IPS DF 4.7 (cell line): Measurements from ENCODE around the gene SPATA9.

Experiments
- DNase-seq: peaks from one replicate; pipeline ENCODE4 v3.0.0-alpha.2; 2013; ENCODE audit warnings: low spot score; ENCODE audit errors: extremely low read depth

SPATA9 gene, protein sequence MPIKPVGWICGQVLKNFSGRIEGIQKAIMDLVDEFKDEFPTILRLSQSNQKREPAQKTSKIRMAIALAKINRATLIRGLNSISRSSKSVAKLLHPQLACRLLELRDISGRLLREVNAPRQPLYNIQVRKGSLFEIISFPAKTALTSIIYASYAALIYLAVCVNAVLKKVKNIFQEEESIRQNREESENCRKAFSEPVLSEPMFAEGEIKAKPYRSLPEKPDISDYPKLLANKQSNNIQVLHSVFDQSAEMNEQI

GRCh38 chr5:95682891-95683290 lies at the start of gene SPATA9:
Gene SPATA9, minus strand, starts transcription at chr5:95682991. Its CDS starts 137 bp downstream, at chr5:95682854.
- no peak for DNase-seq

- no peak for DNase-seq
Observed at GRCh38 chr5:95731571-95732554, 49.1 kb upstream of the SPATA9 start.

DNA sequence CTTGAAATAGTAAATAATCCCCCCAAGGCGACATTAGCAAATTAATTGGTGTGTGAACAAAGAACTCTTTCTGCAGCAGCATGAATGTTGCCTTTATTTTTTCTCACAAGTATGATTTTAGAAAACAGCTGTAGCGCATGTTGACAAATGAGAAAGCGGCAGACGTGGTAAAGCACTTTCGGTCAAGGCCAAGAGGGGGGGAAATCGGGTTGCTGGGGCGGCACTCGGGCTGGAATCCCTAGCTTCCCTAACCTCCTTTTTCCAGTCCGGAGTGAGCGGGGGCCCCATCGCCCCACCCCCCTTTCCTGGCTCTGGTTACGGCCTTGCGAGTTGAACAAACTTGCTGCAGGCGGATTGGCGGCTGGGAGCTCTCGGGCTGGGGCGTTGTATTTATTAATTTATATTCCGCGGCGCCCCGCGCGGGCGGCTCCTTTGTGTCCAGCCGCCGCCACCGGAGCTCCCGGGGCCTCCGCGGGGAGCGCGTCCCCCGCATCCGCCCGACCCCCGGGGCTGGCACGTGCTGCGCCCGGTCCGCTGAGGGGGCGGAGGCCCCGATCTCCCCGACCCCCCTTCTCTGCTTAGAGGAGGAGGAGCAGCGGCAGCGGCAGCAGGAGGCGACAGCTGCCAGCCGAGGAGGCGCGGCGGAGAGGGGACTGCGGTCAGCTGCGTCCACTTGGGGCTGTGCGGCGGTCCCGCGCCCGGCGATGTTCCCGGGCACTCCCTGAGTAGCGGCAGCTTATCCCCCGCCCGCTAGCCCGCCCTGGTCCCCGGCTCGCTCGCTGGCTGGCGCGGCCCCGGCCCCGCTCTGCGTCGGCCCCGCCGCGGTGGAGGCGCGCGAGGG lies 48.2 kb upstream of the SPATA9 start, which contains the start of gene RHOBTB3:
TSS of gene RHOBTB3 (plus strand) at position 607 of the 841 bp plus-strand sequence. CDS start 347 bp downstream, outside the sequence.
- DNase-seq: no peak

DNA sequence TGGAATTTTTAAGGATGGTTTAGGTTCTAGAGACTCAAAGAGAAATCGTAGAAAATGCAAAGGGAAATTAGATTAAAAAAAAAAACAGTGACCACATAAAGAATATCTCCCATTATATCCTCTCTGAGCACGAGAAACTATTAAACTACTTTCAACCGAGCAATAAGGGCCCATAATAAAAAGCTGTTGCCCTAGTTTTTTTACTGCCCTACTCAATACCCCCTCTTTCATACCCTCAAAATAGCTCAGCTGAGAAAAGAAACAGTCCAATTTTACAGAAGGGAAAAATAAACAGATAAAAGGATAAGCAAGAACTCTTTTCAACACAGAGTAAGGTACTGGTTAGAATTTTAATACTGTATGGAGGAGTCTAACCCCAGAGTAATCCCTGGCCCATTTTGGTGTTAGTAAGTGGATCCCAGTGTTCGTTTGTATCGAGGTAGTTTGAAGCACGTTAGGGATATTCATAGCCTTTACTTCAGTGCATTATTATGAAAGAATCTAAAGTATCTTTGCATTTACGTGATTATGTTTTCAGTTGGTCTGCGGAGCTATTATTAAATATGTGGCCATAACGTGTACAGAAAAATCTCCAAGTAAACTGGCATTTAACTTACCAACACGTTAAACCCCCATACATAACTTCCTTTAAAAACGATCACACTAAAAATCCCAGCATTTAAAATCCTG lies 47.4 kb upstream of the SPATA9 start:
- DNase-seq: no peak

DNA sequence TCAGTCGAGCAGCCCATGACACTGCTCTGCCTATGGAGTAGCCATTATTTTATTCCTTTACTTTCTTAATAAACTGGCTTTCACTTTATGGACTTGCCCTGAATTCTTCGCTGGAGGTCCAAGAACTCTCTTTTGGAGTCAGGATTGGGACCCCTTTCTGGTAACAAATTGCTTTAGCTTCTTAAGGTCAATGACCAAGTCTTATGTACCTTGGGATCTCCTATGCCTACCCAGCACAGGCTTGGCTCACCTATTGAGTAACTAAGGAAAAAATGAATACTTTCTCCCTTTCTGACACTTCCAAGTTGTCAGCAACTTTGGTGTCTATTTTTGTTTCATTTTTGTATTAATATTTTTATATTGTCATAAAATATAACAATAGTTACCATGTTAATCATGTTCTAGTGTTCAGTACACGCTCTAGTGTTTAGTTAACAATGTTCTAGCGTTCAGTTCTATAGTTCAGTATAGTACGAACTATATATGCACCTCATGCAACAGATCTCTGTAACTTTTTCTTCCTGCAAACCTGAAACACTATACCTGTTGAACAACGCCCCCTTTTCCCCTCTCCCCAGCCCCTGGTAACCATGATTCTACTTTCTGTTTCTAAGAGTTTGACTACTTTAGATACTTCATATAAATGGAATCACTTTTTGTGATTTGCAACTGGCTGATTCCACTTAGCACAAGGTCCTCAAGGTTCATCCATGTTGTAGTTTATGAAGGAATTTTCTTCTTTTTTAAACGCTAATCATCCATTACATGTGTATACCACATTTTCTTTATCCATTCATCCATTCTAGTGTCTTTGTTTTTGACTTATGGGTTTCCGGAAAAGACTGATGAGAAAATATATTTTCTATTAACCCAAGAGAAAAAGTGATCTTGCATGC lies 46.6 kb upstream of the SPATA9 start:
- DNase-seq: no peak

DNA sequence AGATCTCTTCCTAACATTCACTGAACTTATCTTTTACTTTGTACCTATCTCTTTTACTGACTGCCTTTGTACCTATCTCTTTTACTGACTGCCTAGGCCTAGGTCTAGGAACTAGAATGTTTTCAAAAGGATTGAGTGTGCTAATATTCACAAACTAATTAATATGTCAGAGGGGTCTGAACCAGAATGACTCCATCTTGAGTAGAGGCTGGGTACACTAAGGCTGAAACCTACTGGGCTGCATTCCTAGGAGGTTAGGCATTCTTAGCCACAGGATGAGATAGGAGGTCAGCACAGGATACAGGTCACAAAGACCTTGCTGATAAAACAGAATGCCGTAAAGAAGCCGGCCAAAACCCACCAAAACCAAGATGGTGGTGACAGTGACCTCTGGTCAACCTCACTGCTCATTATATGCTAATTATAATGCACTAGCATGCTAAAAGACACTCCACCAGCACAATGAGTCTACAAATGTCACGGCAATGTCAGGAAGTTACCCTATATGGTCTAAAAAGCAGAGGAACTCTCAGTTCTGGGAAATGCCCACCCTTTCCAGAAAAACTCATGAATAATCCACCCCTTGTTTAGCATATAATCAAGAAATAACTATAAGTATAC lies 45.8 kb upstream of the SPATA9 start:
- no peak for DNase-seq

GRCh38 chr5:95727764-95728191 lies 45.0 kb upstream of the SPATA9 start:
- DNase-seq: no peak

GRCh38 chr5:95726811-95727763 lies 44.3 kb upstream of the SPATA9 start:
- no peak for DNase-seq

- DNase-seq: no peak
Observed at GRCh38 chr5:95725937-95726810, 43.4 kb upstream of the SPATA9 start.

DNA sequence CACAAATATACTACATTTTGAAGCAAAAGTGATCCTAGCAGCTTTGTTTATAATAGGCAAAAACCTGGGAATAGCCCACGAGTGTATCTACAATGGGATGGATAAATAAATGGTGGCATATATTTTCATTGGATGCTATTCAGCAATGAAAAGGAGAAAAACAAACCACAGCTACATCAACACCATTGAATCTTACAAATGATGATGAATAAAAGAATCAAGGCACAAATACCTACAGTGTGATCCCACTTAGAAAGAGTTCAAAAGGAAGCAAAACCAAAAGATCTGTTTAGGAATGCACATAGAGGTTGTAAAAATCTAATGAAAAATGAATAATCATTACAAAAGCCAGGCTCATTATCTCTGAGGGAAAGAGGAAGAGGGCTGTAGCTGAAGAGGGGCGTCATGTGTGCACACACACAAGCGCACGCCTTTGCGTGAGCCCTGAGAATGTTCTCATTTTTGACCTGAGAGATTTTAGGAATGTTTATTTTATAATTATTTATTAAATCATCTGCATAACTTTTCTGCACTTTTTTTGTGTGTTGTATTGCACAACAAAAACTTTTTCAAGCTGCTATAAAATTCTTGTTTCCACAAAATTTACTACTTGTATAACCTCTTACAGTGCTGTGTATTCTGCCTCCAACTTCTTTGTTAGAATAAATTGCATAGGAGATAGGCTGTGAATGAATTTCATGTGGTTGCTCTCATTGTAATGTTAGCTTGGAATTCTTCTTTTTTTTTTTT lies 42.5 kb upstream of the SPATA9 start:
- DNase-seq: no peak

- no peak for DNase-seq
Observed at GRCh38 chr5:95723632-95724369, 41.0 kb upstream of the SPATA9 start.

- no peak for DNase-seq
Observed at GRCh38 chr5:95721582-95722295, 38.9 kb upstream of the SPATA9 start.

GRCh38 chr5:95720094-95720786 lies 37.4 kb upstream of the SPATA9 start:
- no peak for DNase-seq

DNA sequence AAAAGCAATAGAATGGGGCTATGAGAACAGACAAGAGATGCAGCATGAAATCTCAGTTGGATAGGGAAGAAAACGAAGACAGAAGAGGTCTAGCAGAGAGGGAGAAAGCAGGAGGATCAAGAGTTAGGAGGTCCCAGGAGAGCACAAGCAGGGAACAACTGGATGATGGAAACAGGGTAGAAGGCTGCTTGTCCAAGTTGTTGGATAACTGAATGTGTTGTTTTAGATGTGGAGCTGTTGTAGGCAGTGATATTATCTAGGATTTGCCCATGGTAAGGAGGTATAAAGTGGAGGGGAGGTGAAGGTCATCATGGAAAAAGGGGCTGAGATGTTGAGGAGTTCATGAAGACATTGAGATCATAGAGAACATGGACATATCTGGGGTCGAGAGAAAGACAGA lies 35.9 kb upstream of the SPATA9 start:
- no peak for DNase-seq

- DNase-seq: no peak
Observed at GRCh38 chr5:95718203-95718602, 35.4 kb upstream of the SPATA9 start.
